Measurements from ENCODE around the gene ITGAV. TPM values are rescaled to one million over a fixed set of nuclear protein-coding genes. Genes with fewer than 3 reads are reported as not detected.

Gene ITGAV
- total RNA-seq, 1 donor from 2014 or later, result 21.9 TPM

DNA sequence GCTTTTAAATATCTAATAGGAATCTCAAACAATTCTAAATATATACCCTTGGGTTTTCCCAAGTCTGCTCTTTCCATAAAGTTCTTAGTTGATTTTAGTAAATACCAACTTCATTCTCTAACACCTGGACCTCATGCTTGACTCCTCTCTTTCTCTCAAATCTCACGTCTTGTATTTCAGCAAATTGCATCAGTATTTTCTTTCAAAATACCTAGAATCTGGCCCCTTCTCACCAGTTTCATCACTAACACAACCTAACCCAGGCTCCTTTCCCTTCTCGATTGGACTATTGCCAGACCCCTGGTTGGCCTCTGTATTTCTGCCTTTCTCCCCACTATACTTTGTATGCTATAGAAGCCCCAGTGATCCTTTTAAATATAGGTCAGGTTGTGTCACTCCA lies 81.0 kb downstream of the ITGAV start:
- Mint-ChIP-seq H3K4me1 (ENCODE audit: low read depth, unreplicated experiment) (no peaks in the 10 kb centered on the region), H3K27ac (ENCODE audit: unreplicated experiment) (no peak overlapping the region), H3K9me3 (ENCODE audit: unreplicated experiment) (no peaks in the 10 kb centered on the region), H3K36me3 (ENCODE audit: unreplicated experiment) (peaks cover 26% of the 10 kb centered on the region), H3K27me3 (ENCODE audit: unreplicated experiment) (no peaks in the 10 kb centered on the region), H3K4me3 (ENCODE audit: unreplicated experiment) (no peak overlapping the region)
- TF ChIP-seq, protein P1, sequence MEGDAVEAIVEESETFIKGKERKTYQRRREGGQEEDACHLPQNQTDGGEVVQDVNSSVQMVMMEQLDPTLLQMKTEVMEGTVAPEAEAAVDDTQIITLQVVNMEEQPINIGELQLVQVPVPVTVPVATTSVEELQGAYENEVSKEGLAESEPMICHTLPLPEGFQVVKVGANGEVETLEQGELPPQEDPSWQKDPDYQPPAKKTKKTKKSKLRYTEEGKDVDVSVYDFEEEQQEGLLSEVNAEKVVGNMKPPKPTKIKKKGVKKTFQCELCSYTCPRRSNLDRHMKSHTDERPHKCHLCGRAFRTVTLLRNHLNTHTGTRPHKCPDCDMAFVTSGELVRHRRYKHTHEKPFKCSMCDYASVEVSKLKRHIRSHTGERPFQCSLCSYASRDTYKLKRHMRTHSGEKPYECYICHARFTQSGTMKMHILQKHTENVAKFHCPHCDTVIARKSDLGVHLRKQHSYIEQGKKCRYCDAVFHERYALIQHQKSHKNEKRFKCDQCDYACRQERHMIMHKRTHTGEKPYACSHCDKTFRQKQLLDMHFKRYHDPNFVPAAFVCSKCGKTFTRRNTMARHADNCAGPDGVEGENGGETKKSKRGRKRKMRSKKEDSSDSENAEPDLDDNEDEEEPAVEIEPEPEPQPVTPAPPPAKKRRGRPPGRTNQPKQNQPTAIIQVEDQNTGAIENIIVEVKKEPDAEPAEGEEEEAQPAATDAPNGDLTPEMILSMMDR (IDR thresholded peaks at IDR 0.05; ENCODE audit: partially characterized antibody, unreplicated experiment), result no peak
- no peak for DNase-seq

- H3K9me3 Mint-ChIP-seq (ENCODE audit: unreplicated experiment), result peaks cover 1% of the 10 kb centered on the region
- H3K36me3 Mint-ChIP-seq (ENCODE audit: unreplicated experiment), result peaks cover 25% of the 10 kb centered on the region
- no peaks in the 10 kb centered on the region for H3K4me1 Mint-ChIP-seq (ENCODE audit: low read depth, unreplicated experiment)
- H3K27ac Mint-ChIP-seq (ENCODE audit: unreplicated experiment), result no peak overlapping the region
- no peak overlapping the region for H3K4me3 Mint-ChIP-seq (ENCODE audit: unreplicated experiment)
- no peak for DNase-seq
- TF ChIP-seq, protein P1 (IDR thresholded peaks at IDR 0.05; ENCODE audit: partially characterized antibody, unreplicated experiment), result no peak
- no peaks in the 10 kb centered on the region for H3K27me3 Mint-ChIP-seq (ENCODE audit: unreplicated experiment)
These were observed 85.5 kb downstream of the ITGAV start for GRCh38 chr2:186675380-186675779.

GRCh38 chr2:186683341-186683740 lies 93.5 kb downstream of the ITGAV start:
- DNase-seq, result no peak
- H3K4me1 Mint-ChIP-seq (ENCODE audit: low read depth, unreplicated experiment), result no peaks in the 10 kb centered on the region
- H3K27me3 Mint-ChIP-seq (ENCODE audit: unreplicated experiment), result no peaks in the 10 kb centered on the region
- no peak overlapping the region for H3K27ac Mint-ChIP-seq (ENCODE audit: unreplicated experiment)
- TF ChIP-seq, protein P1 (IDR thresholded peaks at IDR 0.05; ENCODE audit: partially characterized antibody, unreplicated experiment), result no peak
- peaks cover 6% of the 10 kb centered on the region for H3K9me3 Mint-ChIP-seq (ENCODE audit: unreplicated experiment)
- no peak overlapping the region for H3K4me3 Mint-ChIP-seq (ENCODE audit: unreplicated experiment)
- H3K36me3 Mint-ChIP-seq (ENCODE audit: unreplicated experiment), result peaks cover 10% of the 10 kb centered on the region

- Mint-ChIP-seq H3K27me3 (ENCODE audit: unreplicated experiment) (no peaks in the 10 kb centered on the region), H3K9me3 (ENCODE audit: unreplicated experiment) (peaks cover 6% of the 10 kb centered on the region)
These were observed 98.0 kb downstream of the ITGAV start for GRCh38 chr2:186687807-186688211.

GRCh38 chr2:186688813-186689212 lies 99.0 kb downstream of the ITGAV start:
- no peak overlapping the region for H3K27ac Mint-ChIP-seq (ENCODE audit: unreplicated experiment)
- peaks cover 14% of the 10 kb centered on the region for H3K36me3 Mint-ChIP-seq (ENCODE audit: unreplicated experiment)

More at GRCh38 chr2:186687807-186688211, 98.0 kb downstream of the ITGAV start:
- no peaks in the 10 kb centered on the region for H3K4me1 Mint-ChIP-seq (ENCODE audit: low read depth, unreplicated experiment)
- TF ChIP-seq, protein P1 (IDR thresholded peaks at IDR 0.05; ENCODE audit: partially characterized antibody, unreplicated experiment), result no peak
- H3K4me3 Mint-ChIP-seq (ENCODE audit: unreplicated experiment), result no peak overlapping the region
- H3K27ac Mint-ChIP-seq (ENCODE audit: unreplicated experiment), result no peak overlapping the region
- peaks cover 14% of the 10 kb centered on the region for H3K36me3 Mint-ChIP-seq (ENCODE audit: unreplicated experiment)
- DNase-seq, result no peak

More at GRCh38 chr2:186688813-186689212, 99.0 kb downstream of the ITGAV start:
- Mint-ChIP-seq H3K9me3 (ENCODE audit: unreplicated experiment) (peaks cover 4% of the 10 kb centered on the region), H3K27me3 (ENCODE audit: unreplicated experiment) (no peaks in the 10 kb centered on the region), H3K4me3 (ENCODE audit: unreplicated experiment) (no peak overlapping the region), H3K4me1 (ENCODE audit: low read depth, unreplicated experiment) (peaks cover 2% of the 10 kb centered on the region)
- DNase-seq, result no peak
- TF ChIP-seq, protein P1 (IDR thresholded peaks at IDR 0.05; ENCODE audit: partially characterized antibody, unreplicated experiment), result no peak
